ENCODE measurements around the gene COG8. TPM values are rescaled to one million over a fixed set of nuclear protein-coding genes. Genes with fewer than 3 reads are reported as not detected.

Gene COG8
- total RNA-seq, 1 donor from 2014 or later: 46.2 TPM

DNA sequence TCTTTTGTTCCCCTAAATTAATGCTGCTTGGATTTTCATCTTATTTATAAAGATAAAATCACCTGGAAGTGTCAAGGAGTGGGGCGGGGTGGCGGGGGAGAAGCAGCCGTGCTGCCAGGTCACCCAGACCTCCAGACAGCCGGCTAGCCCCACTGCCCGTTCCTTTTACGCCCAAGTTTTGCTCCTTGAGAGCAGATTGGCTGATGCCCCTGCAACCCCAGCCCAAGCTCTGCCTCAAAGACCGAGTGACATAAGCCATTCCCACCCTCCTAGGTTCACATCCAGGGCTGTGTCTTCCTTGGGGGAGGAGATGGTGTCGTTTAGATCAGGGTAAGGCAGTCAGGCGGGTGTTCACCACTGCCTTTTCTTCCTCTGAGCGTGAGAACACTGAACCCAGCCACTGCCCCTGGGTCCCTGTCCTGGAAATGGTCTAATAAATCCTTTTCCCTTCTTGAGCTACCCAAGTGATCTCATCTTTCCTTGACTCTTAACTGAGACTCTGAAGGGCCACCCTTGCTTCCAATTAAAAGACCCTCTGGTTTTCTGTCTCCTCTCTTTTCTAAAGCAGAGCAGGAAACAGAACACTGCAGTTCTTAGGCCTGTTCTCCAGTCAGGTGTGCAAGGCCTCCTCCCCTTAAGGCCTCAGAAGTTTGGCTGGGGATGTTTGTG lies 14.6 kb downstream of the COG8 start:
- Histone ChIP-seq H3K9me3 (no peaks in the 10 kb centered on the region), H3K36me3 (peaks cover 0 to 60% of the 10 kb centered on the region in 2 donors), H3K27me3 (no peaks in the 10 kb centered on the region), H3K4me3 (no peak overlapping the region), H3K27ac (no peak overlapping the region), H3K4me1 (peaks cover 64% of the 10 kb centered on the region)
- no peak for TF ChIP-seq POLR2A (IDR thresholded peaks at IDR 0.05)
- TF ChIP-seq POLR2AphosphoS5 (IDR thresholded peaks at IDR 0.05; ENCODE audit: insufficient read depth in 1 of 2, low read depth in 1 of 2): no peak
- TF ChIP-seq, protein P1, sequence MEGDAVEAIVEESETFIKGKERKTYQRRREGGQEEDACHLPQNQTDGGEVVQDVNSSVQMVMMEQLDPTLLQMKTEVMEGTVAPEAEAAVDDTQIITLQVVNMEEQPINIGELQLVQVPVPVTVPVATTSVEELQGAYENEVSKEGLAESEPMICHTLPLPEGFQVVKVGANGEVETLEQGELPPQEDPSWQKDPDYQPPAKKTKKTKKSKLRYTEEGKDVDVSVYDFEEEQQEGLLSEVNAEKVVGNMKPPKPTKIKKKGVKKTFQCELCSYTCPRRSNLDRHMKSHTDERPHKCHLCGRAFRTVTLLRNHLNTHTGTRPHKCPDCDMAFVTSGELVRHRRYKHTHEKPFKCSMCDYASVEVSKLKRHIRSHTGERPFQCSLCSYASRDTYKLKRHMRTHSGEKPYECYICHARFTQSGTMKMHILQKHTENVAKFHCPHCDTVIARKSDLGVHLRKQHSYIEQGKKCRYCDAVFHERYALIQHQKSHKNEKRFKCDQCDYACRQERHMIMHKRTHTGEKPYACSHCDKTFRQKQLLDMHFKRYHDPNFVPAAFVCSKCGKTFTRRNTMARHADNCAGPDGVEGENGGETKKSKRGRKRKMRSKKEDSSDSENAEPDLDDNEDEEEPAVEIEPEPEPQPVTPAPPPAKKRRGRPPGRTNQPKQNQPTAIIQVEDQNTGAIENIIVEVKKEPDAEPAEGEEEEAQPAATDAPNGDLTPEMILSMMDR (IDR thresholded peaks at IDR 0.05): no peak
- no peak for DNase-seq (ENCODE audit: extremely low spot score in 2 of 2)
- intact Hi-C loops (cut with DNase I): no loop called here

DNA sequence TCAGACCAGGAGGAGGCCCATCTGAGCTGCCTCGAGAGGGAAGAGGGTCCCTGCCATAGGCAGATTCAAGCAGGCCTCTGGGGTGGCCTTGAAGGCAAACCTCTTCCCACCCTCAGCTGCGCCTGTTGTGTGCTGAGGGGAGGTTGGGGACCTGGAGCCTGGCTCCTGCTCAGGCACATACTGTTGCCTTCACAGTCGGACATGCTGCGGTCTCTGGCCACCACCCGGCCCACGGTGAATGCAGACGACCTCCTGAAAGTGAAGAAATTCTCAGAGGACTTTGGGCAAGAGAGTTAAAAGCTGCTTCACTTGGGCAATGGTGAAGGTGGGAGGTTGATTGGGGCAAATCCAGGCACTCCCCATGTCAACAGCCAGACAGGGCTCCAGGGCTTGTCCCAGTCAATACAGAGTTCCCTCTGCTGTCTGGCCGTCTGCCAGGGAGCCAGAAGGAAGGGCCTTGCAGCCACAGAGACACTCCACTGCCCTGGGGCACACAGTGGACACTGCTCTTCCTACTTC lies 15.3 kb downstream of the COG8 start:
- H3K27ac ChIP-seq: no peak overlapping the region
- no peak for TF ChIP-seq POLR2AphosphoS5 (IDR thresholded peaks at IDR 0.05; ENCODE audit: insufficient read depth in 1 of 2, low read depth in 1 of 2)
- TF ChIP-seq POLR2A (IDR thresholded peaks at IDR 0.05): no peak
- TF ChIP-seq, protein P1 (IDR thresholded peaks at IDR 0.05): no peak
- H3K27me3 ChIP-seq: no peaks in the 10 kb centered on the region
- no peaks in the 10 kb centered on the region for H3K9me3 ChIP-seq
- DNase-seq (ENCODE audit: extremely low spot score in 2 of 2): no peak
- H3K36me3 ChIP-seq: peaks cover 0 to 66% of the 10 kb centered on the region in 2 donors
- peaks cover 57% of the 10 kb centered on the region for H3K4me1 ChIP-seq
- intact Hi-C loops (cut with DNase I): no loop called here
- no peak overlapping the region for H3K4me3 ChIP-seq

DNA sequence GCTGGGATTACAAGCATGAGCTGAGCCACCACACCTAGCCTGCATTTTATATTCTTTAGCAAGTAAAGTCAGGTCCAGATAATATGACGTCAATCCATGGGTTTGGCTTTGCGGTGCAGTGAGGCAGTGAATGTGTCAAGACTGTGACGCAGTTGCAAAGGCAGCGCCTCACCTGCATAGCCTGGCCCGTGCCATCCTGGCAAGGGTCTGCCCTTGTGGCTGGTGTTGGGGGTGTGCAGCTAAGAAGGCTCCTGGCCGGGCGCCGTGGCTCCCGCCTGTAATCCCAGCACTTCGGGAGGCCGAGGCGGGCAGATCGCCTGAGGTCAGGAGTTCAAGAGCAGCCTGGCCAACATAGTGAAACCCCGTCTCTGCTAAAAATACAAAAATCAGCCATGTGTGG lies 15.9 kb downstream of the COG8 start:
- H3K4me1 ChIP-seq: peaks cover 51% of the 10 kb centered on the region
- no peak overlapping the region for H3K4me3 ChIP-seq
- H3K27me3 ChIP-seq: no peaks in the 10 kb centered on the region
- no peak overlapping the region for H3K27ac ChIP-seq
- peaks cover 0 to 73% of the 10 kb centered on the region in 2 donors for H3K36me3 ChIP-seq
- no peaks in the 10 kb centered on the region for H3K9me3 ChIP-seq
- DNase-seq (ENCODE audit: extremely low spot score in 2 of 2): no peak
- TF ChIP-seq, protein P1 (IDR thresholded peaks at IDR 0.05): no peak
- TF ChIP-seq POLR2A (IDR thresholded peaks at IDR 0.05): no peak
- TF ChIP-seq POLR2AphosphoS5 (IDR thresholded peaks at IDR 0.05; ENCODE audit: insufficient read depth in 1 of 2, low read depth in 1 of 2): no peak
- intact Hi-C loops (cut with DNase I): no loop called here

DNA sequence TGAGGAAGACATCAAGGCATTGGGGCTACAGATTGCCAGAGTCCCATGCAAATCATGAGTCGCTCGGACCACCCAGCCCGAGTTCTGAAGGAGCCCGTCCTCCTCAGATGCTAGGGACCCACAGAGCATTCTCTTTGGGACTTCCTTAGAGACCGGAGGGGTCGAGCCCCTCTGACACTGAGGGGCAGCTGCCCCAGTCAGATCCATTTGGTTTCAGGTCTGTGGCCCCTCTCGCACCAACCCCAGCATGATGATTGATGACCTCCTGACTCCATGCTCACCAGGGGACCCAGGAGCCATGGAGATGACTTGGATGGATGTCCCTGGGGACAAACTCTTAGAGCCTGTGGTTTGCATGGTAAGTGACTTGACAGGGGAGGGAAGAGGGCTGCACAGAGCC lies 17.0 kb downstream of the COG8 start:
- peaks cover 0 to 80% of the 10 kb centered on the region in 2 donors for H3K36me3 ChIP-seq
- H3K27ac ChIP-seq: no peak overlapping the region
- TF ChIP-seq POLR2AphosphoS5 (IDR thresholded peaks at IDR 0.05; ENCODE audit: insufficient read depth in 1 of 2, low read depth in 1 of 2): no peak
- TF ChIP-seq, protein P1 (IDR thresholded peaks at IDR 0.05): no peak
- TF ChIP-seq POLR2A (IDR thresholded peaks at IDR 0.05): no peak
- H3K4me1 ChIP-seq: peaks cover 40% of the 10 kb centered on the region
- intact Hi-C loops (cut with DNase I): no loop called here
- no peak for DNase-seq (ENCODE audit: extremely low spot score in 2 of 2)
- no peaks in the 10 kb centered on the region for H3K27me3 ChIP-seq
- no peaks in the 10 kb centered on the region for H3K9me3 ChIP-seq
- H3K4me3 ChIP-seq: no peak overlapping the region

DNA sequence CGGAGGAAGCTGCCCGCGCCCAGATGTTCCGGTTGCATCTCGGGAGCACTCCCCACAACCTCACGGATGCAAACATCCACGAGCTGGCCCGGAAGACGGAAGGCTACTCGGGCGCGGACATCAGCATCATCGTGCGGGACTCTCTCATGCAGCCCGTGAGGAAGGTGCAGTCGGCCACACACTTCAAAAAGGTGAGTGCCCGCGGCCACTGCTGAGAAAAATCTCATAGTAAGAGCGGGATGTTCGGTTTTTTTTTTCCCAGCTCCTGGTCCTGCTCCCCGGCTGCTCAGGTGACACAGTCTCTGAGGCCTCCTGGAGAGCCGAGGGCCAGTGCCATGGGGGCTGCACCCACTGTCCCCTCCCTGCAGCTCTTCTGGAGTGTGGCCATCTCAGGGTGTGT lies 18.3 kb downstream of the COG8 start:
- H3K9me3 ChIP-seq: no peaks in the 10 kb centered on the region
- H3K4me3 ChIP-seq: no peak overlapping the region
- intact Hi-C loops (cut with DNase I): no loop called here
- TF ChIP-seq POLR2AphosphoS5 (IDR thresholded peaks at IDR 0.05; ENCODE audit: insufficient read depth in 1 of 2, low read depth in 1 of 2) (no peak), POLR2A (IDR thresholded peaks at IDR 0.05) (no peak)
- TF ChIP-seq, protein P1 (IDR thresholded peaks at IDR 0.05): no peak
- H3K27ac ChIP-seq: no peak overlapping the region
- peaks cover 27% of the 10 kb centered on the region for H3K4me1 ChIP-seq
- peaks cover 0 to 88% of the 10 kb centered on the region in 2 donors for H3K36me3 ChIP-seq
- DNase-seq (ENCODE audit: extremely low spot score in 2 of 2): no peak
- H3K27me3 ChIP-seq: no peaks in the 10 kb centered on the region

All from vagina (tissue), 2 donors.